ENCODE measurements around the gene SSC5D.

GRCh38 chr19:55479045-55479444 lies 9.2 kb upstream of the SSC5D start:
- TF ChIP-seq CTCF (IDR thresholded peaks at IDR 0.05) (no peak), POLR2A (IDR thresholded peaks at IDR 0.05) (no peak), POLR2AphosphoS5 (IDR thresholded peaks at IDR 0.05; ENCODE audit: insufficient read depth in 1 of 2, low read depth in 1 of 2) (no peak)

All from vagina (tissue), 2 donors.